SK-MEL-5 (cell line): ENCODE data around the gene TRAIP. TPM values are rescaled to one million over a fixed set of nuclear protein-coding genes. Genes with fewer than 3 reads are reported as not detected.
A peak's percentile ranks its signal among the peaks of the same experiment; 100 is the strongest.
"Not testable (repeated sequence)": the region's sequence is repeated elsewhere in the genome, so short reads cannot be mapped to it uniquely, and the experiment has no call there.

Source experiments
- DNase-seq: peaks from one replicate; pipeline ENCODE4 v3.0.0-alpha.2; 2016; ENCODE audit warnings: low read depth, low spot score
- in situ Hi-C: cut with HindIII; loops from 2 replicates; pipeline ENCODE4 v1.10.0; 2016; ENCODE audit warnings: low sequenced_read_pairs, high pct_unique_total_duplicates, low pct_unique_long_range_greater_than_20kb
- polyA plus RNA-seq, 2 experiments: library from polyadenylated mRNA; depleted of rRNA; stranded (reverse); fragments of >200 nt; gene quantifications; 2 replicates each; pipeline ENCODE4 v1.2.3, GENCODE V29; 2015
- total RNA-seq: library from RNA; depleted of rRNA; stranded (reverse); fragments of >200 nt; shearing (Covaris generic); gene quantifications from 2 replicates; pipeline ENCODE4 v1.2.3, GENCODE V29; 2014; rRNA removed

The TRAIP gene
- total RNA-seq, result 6.1 TPM in 2 replicates
- 8.9 and 10.2 TPM in 2 replicates for polyA plus RNA-seq (2015; cell fraction: cytosol; rRNA removed)
- 55.2 and 72.7 TPM in 2 replicates for polyA plus RNA-seq (2015; cell fraction: nucleus; rRNA removed)

- in situ Hi-C loops, result no loop called here
- peak; percentile 94 for DNase-seq
Observed at GRCh38 chr3:49856181-49857005, at the start of gene TRAIP. TSS of gene TRAIP (minus strand) at chr3:49856564. CDS start at chr3:49856453, 111 bp downstream.

GRCh38 chr3:49904448-49904847 lies 48.1 kb upstream of the TRAIP start:
- in situ Hi-C loops, DNase-seq: not testable (repeated sequence)

GRCh38 chr3:49903451-49904424 lies 47.4 kb upstream of the TRAIP start, which contains the start of gene MST1R:
TSS of gene MST1R (minus strand) at chr3:49903873. CDS start at chr3:49903609, 264 bp downstream.
- DNase-seq, result no peak
- in situ Hi-C loops, result no loop called here

GRCh38 chr3:49902511-49903345 lies 46.4 kb upstream of the TRAIP start:
- no peak for DNase-seq
- in situ Hi-C loops, result no loop called here

- no peak for DNase-seq
Observed at GRCh38 chr3:49901366-49902339, 45.3 kb upstream of the TRAIP start.

GRCh38 chr3:49900491-49901153 lies 44.3 kb upstream of the TRAIP start:
- no peak for DNase-seq

More at GRCh38 chr3:49901366-49902339, 45.3 kb upstream of the TRAIP start:
- in situ Hi-C loops, result no loop called here

GRCh38 chr3:49899815-49900214 lies 43.5 kb upstream of the TRAIP start:
- DNase-seq, result peak; percentile 66
- in situ Hi-C loops, result no loop called here

More at GRCh38 chr3:49900491-49901153, 44.3 kb upstream of the TRAIP start:
- in situ Hi-C loops, result no loop called here

- in situ Hi-C loops, result no loop called here
- DNase-seq, result no peak
Observed at GRCh38 chr3:49898991-49899390, 42.6 kb upstream of the TRAIP start.

- in situ Hi-C loops, result no loop called here
Observed at GRCh38 chr3:49896345-49896744, 40.0 kb upstream of the TRAIP start.

GRCh38 chr3:49895791-49896190 lies 39.4 kb upstream of the TRAIP start:
- in situ Hi-C loops, result no loop called here
- DNase-seq, result no peak

More at GRCh38 chr3:49896345-49896744, 40.0 kb upstream of the TRAIP start:
- DNase-seq, result no peak

GRCh38 chr3:49889296-49889695 lies 32.9 kb upstream of the TRAIP start:
- in situ Hi-C loops, result no loop called here
- DNase-seq, result no peak

- DNase-seq, result no peak
- in situ Hi-C loops, result no loop called here
Observed at GRCh38 chr3:49886922-49887265, 30.5 kb upstream of the TRAIP start.

GRCh38 chr3:49883998-49884397 lies 27.6 kb upstream of the TRAIP start:
- in situ Hi-C loops, result no loop called here
- DNase-seq, result peak; percentile 30

GRCh38 chr3:49882166-49882565 lies 25.8 kb upstream of the TRAIP start:
- in situ Hi-C loops, result no loop called here
- DNase-seq, result no peak

- in situ Hi-C loops, result no loop called here
- no peak for DNase-seq
Observed at GRCh38 chr3:49880581-49881315, 24.4 kb upstream of the TRAIP start.
